Astrocyte (in vitro differentiated cells and primary cell): ENCODE data around the gene COX4I2. TPM values are rescaled to one million over a fixed set of nuclear protein-coding genes. Genes with fewer than 3 reads are reported as not detected.

Experiments
- DNase-seq: peaks from one replicate; pipeline ENCODE4 v3.0.0-alpha.2; 2010; ENCODE audit warnings: low read depth
- FAIRE-seq: peaks from 2 replicates; lab custom pipeline; 2011; peaks lifted over from hg19 to GRCh38; lab: Jason Lieb, UNC
- H2AFZ ChIP-seq: 2 replicates; pipeline ENCODE4 v1.6.0; 2012; ENCODE audit warnings: low read depth, low read length, inconsistent platforms
- H3K27ac ChIP-seq: 2 replicates; pipeline ENCODE4 v1.5.1; 2011; ENCODE audit warnings: low read depth, low read length, inconsistent platforms
- H3K27me3 ChIP-seq: 2 replicates; pipeline ENCODE4 v1.6.0; 2011; ENCODE audit warnings: low read length, inconsistent platforms; ENCODE audit not compliant: insufficient read depth
- H3K36me3 ChIP-seq: 2 replicates; pipeline ENCODE4 v1.5.1; 2011; ENCODE audit warnings: low read length, inconsistent platforms; ENCODE audit not compliant: insufficient read depth
- H3K4me1 ChIP-seq: 2 replicates; pipeline ENCODE4 v1.5.1; 2011; ENCODE audit warnings: low read length, inconsistent platforms; ENCODE audit not compliant: insufficient read depth
- H3K4me2 ChIP-seq: 2 replicates; pipeline ENCODE4 v1.6.0; 2012; ENCODE audit warnings: low read length, inconsistent platforms
- H3K4me3 ChIP-seq: 2 replicates; pipeline ENCODE4 v1.5.1; 2011; ENCODE audit warnings: low read depth, mild to moderate bottlenecking, low read length, inconsistent platforms; ENCODE audit not compliant: insufficient read depth
- H3K79me2 ChIP-seq: 2 replicates; pipeline ENCODE4 v1.6.0; 2012; ENCODE audit warnings: mild to moderate bottlenecking, low read length, inconsistent platforms; ENCODE audit not compliant: insufficient read depth
- H3K9ac ChIP-seq: 2 replicates; pipeline ENCODE4 v1.6.0; 2012; ENCODE audit warnings: mild to moderate bottlenecking, low read length, inconsistent platforms
- H3K9me3 ChIP-seq: 2 replicates; pipeline ENCODE4 v1.5.1; 2012; ENCODE audit warnings: low read depth, mild to moderate bottlenecking, low read length, inconsistent platforms; ENCODE audit not compliant: insufficient read depth
- H4K20me1 ChIP-seq: 2 replicates; pipeline ENCODE4 v1.6.0; 2012; ENCODE audit warnings: low read length, inconsistent platforms; ENCODE audit not compliant: insufficient read depth
- H3K27ac Mint-ChIP-seq: one replicate; pipeline ENCODE4 v1.8.0; 2021; ENCODE audit warnings: mild to moderate bottlenecking, mixed read lengths; ENCODE audit not compliant: unreplicated experiment
- H3K27me3 Mint-ChIP-seq: one replicate; pipeline ENCODE4 v1.8.0; 2021; ENCODE audit warnings: low read depth, mixed read lengths; ENCODE audit not compliant: unreplicated experiment
- H3K36me3 Mint-ChIP-seq: one replicate; pipeline ENCODE4 v1.8.0; 2021; ENCODE audit warnings: low read depth, mixed read lengths; ENCODE audit not compliant: unreplicated experiment
- H3K4me1 Mint-ChIP-seq: one replicate; pipeline ENCODE4 v1.8.0; 2021; ENCODE audit warnings: low read depth, mixed read lengths; ENCODE audit not compliant: unreplicated experiment
- H3K4me3 Mint-ChIP-seq: one replicate; pipeline ENCODE4 v1.8.0; 2021; ENCODE audit warnings: mild to moderate bottlenecking, moderate library complexity, mixed read lengths; ENCODE audit not compliant: unreplicated experiment
- H3K9me3 Mint-ChIP-seq: one replicate; pipeline ENCODE4 v1.8.0; 2021; ENCODE audit warnings: mild to moderate bottlenecking, mixed read lengths; ENCODE audit not compliant: unreplicated experiment
- CTCF ChIP-seq: IDR thresholded peaks from 2 replicates; pipeline ENCODE4 v1.5.1; 2011; ENCODE audit warnings: low read depth, mild to moderate bottlenecking, inconsistent platforms, low read length, moderate library complexity; ENCODE audit not compliant: insufficient read depth
- EZH2 ChIP-seq: IDR thresholded peaks from 2 replicates; pipeline ENCODE4 v1.6.1; 2012; ENCODE audit warnings: mild to moderate bottlenecking, low read length, inconsistent platforms; ENCODE audit not compliant: insufficient read depth
- total RNA-seq: library from RNA; stranded (reverse); gene quantifications from 2 replicates; pipeline ENCODE4 v1.2.1, GENCODE V29; 2021

COX4I2 gene
- total RNA-seq, 1 donor from 2014 or later, result not detected

GRCh38 chr20:31673435-31673834, 35.7 kb downstream of the COX4I2 start:
- H3K36me3 Mint-ChIP-seq, result peaks cover 40% of the 10 kb centered on the region
- Histone ChIP-seq H3K4me1 (peaks cover 26% of the 10 kb centered on the region), H4K20me1 (peaks cover 66% of the 10 kb centered on the region), H2AFZ (no peak overlapping the region), H3K9ac (no peak overlapping the region), H3K4me3 (no peak overlapping the region), H3K79me2 (peaks cover 86% of the 10 kb centered on the region), H3K27me3 (no peaks in the 10 kb centered on the region), H3K9me3 (no peaks in the 10 kb centered on the region), H3K4me2 (no peak overlapping the region), H3K27ac (no peak overlapping the region), H3K36me3 (peaks cover 8% of the 10 kb centered on the region)
- DNase-seq, result no peak
- no peaks in the 10 kb centered on the region for H3K27me3 Mint-ChIP-seq
- H3K27ac Mint-ChIP-seq, result no peak overlapping the region
- no peak for TF ChIP-seq CTCF
- no peak for TF ChIP-seq EZH2
- H3K9me3 Mint-ChIP-seq, result no peaks in the 10 kb centered on the region
- H3K4me1 Mint-ChIP-seq, result peaks cover 49% of the 10 kb centered on the region
- no peak overlapping the region for H3K4me3 Mint-ChIP-seq
- no peak for FAIRE-seq

- H3K36me3 ChIP-seq, result peaks cover 8% of the 10 kb centered on the region
- H3K4me2 ChIP-seq, result no peak overlapping the region
- Mint-ChIP-seq H3K4me1 (peaks cover 54% of the 10 kb centered on the region), H3K4me3 (no peak overlapping the region), H3K27ac (no peak overlapping the region), H3K27me3 (no peaks in the 10 kb centered on the region), H3K9me3 (no peaks in the 10 kb centered on the region), H3K36me3 (peaks cover 45% of the 10 kb centered on the region)
- no peak for FAIRE-seq
- H3K9me3 ChIP-seq, result no peaks in the 10 kb centered on the region
- DNase-seq, result no peak
- H3K79me2 ChIP-seq, result peaks cover 89% of the 10 kb centered on the region
- H4K20me1 ChIP-seq, result peaks cover 70% of the 10 kb centered on the region
- TF ChIP-seq CTCF (no peak), EZH2 (no peak)
- H3K4me3 ChIP-seq, result no peak overlapping the region
- H3K27me3 ChIP-seq, result no peaks in the 10 kb centered on the region
- no peak overlapping the region for H3K9ac ChIP-seq
- no peak overlapping the region for H3K27ac ChIP-seq
- H2AFZ ChIP-seq, result no peak overlapping the region
- peaks cover 32% of the 10 kb centered on the region for H3K4me1 ChIP-seq
Observed at GRCh38 chr20:31673943-31674463, 36.3 kb downstream of the COX4I2 start.
